Stimulated activated CD4-positive, alpha-beta T cell treated with anti-CD3 and anti-CD28 coated beads, Interleukin-2, amount 100 ng/mL, for 24 hours (primary cell): Measurements from ENCODE around the gene SCN4B.

Experiments
- DNase-seq, 2 donors: peaks; one replicate each; pipeline ENCODE4 v3.0.0-alpha.2; 2020

SCN4B gene

DNA sequence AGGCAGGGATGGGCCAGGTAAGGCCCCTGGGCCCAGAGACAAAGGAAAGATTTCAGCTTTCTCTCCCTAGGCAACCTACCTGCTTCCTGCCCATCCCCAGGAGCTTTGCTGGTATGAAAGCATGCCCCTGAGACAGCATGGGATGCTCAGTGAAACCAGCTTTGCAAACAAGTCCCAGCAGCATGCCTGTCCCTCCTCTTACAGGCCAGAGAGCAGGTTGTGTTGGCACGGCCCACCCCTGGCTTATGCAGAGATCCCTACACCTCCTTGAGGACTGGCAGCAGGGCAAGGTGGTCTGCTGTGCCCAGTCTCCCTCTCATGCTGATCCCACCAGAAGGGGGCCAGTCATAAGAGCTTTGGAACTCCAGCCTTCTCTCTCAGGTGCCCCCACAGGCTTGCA is 3.1 kb downstream of the SCN4B start:
- no peak for DNase-seq

DNA sequence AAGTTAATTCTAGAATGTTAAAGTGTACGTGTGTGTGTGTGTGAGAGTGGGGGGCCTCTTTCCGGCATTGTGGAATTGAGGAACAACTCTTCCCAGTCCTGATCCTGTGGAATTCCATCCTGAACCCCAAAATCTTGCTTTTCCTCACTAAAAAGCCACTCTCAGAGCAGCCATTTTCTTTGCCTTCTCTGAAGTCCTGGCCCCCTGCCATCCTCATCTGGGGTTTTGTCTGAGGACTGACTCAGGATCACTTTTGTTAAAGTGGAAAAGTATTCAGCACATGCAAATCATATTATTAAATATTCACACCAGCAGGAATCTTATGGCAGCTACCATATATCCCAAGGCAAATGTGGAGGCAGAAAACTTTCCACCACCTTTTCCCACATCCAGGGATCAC is 3.8 kb downstream of the SCN4B start:
- DNase-seq: no peak

DNA sequence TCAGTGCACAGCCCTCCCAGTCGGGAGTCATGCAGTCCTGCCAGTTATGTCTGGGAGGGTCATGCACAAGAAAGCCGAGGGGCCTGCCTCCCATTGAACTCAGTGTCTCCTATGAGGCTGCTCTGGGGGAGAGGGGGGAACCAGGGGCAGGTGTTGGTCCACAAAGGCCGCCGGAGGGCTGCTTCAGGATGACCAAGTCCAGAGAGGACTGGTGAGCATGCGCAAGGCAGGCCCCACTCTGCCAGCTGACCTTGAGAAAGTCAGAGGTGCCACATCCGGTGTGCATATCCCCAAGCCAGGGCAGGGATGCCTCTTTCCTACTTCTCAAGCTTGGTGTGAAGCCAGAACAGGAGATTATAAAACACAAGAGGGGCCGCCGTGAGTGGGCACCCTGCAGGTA is 4.4 kb downstream of the SCN4B start:
- no peak for DNase-seq

DNA sequence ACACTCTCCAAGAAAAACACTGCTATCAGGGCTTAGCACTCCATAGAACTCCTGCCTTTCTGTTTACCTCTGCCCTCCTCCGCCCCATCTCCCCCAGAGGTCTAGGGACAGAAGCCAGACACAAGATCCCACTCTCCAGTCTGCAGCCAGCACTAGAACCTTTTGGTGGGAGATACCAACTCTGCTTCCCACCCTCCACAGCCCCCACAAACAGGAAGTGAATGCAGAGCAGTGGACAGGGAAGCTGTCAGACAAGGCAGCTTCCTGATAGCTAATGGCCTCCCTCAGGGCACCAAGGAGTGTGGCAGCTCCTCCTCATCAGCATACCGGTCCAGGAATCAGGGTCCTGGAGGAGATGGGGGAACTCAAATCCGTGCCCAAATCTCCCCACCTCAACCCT is 5.1 kb downstream of the SCN4B start:
- DNase-seq: no peak

- no peak for DNase-seq
Measured at GRCh38 chr11:118146554-118146953, 6.1 kb downstream of the SCN4B start.

GRCh38 chr11:118145285-118146227 is 7.1 kb downstream of the SCN4B start:
- DNase-seq: peak; percentile 93 to 94

DNA sequence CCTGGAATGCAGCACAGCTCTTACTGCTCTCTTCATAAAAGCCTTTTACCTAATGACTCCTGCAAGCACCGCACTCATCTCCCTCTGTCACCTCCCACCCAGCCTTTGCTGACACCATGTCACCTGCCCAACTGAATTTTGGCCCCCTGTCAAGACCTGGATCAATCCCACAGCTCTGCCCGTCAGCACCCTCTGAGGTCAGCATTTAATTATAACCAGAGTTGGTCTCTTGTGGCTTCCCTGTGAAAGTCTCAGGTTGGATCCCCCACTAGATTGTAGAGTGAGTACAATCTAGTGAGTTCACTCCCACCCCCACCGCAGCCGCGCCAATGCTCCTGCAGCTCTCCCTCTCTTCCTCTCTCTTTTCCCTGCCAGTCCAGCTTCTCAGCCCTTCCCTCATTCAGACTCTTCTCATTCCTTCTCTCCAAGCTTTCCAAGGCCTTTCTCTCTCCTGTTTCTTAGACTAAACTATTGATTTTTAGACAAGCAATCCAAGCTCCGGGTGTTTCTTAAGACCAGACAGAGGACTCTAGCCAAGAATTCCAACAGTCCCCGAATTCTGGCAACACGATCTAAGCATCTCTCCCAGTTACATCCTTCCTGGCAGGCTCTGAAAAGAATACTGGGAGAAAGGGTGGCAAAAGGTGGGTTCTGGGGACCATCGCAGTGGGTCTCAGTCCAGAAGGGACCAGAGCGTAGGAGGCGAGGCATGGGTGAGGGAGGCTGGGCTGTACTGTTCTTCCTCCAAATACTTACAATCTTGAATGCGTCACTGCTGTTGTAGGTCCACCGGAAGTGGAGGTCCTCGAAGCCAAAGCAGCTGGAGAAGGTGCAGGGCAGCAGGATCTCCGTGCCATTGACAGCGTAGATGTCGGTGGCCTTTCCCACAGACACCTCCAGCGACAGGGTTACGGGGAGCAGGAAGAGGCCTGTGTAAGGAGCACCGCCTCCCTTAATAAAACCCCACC is 8.0 kb downstream of the SCN4B start:
- no peak for DNase-seq

DNA sequence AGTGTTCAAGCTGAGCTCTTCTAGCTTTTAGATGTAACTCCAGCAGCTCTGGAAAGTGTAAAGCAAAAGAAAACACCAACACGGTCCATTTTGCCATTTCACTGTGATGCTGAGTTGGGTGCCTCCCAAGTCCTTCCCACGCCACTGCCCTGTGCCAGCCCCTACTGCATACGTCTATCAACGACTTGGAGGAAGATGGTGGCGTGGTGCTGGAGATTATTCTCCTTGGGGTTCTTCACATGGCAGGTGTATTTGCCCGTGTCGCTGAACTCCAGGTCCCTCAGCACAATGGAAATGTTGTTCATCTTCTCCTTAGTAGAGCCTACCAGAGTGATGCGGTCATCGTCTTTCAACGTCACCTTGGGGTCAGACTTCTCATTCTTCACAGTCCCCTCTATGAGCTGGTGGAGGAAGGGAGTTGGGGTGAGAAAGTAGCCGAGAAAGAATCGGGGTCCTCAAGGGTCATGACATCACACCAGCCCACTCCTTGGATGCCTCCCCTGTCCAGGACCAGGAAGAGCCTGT is 8.9 kb downstream of the SCN4B start:
- DNase-seq: no peak

- DNase-seq: no peak
Measured at GRCh38 chr11:118142809-118143208, 9.8 kb downstream of the SCN4B start.

DNA sequence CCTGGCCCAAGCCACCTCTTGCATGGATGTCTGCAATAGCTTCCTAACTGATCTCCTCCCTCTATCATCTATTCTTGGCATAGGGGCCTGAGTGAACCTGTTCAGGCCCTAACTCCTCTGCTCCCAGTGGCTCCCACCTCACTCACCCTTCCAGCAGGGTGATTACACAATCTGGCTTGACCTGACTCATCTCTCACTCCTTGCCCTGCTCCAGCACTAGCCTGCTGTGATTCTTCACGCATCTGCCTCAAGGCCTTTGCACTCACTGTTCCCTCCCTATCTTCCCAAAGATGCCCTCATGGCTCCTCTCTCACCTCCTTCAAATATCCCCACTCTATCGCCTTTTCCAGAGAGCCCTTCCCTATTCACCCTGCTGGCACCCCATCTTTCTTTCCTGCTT is 10.5 kb downstream of the SCN4B start:
- DNase-seq: no peak

GRCh38 chr11:118139578-118139977 is 13.0 kb downstream of the SCN4B start:
- DNase-seq: no peak

- DNase-seq: no peak
Measured at GRCh38 chr11:118138839-118139420, 13.7 kb downstream of the SCN4B start.

DNA sequence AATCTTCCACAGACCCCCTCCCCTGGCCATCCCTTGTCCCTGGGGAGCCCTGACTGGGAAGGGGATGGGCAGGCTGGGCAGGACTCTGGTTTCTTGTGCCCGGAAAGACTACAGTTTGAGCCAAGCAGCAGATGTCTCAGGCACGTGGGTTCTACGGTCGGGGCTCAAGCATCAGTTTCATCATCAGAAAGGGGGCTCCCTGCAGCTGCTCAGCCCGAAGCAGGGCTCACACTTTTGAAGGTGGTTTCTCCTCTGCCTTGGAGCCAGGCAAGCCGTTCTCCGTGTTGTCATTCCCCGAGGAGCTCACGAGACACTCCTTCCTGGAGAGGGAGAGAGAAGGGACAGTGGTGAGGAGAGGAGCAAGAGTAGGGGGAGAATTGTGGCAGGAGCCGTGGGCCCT is 15.8 kb downstream of the SCN4B start:
- DNase-seq: no peak

- DNase-seq: no peak
Measured at GRCh38 chr11:118136341-118136740, 16.3 kb downstream of the SCN4B start.

- no peak for DNase-seq
Measured at GRCh38 chr11:118135796-118136165, 16.8 kb downstream of the SCN4B start.

GRCh38 chr11:118135051-118135795 is 17.4 kb downstream of the SCN4B start:
- DNase-seq: no peak

DNA sequence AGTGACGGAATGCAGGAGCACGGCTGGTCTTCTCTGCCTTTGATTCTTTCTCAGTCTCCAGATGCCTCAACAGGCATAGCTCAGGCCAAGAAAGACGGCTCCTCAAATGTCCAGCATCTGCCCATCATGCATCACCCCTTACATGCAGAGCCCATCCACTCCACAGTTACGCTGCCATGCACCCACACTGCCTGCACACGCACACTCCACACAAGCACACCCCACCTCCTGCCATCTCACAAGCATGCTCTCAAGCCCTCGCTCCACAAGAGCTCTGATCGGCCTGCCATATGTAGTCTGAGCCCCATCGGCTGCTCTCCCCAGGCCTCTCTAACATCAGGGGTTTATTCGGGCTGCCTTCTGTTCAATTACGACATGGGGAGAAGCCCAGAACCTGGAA is 18.8 kb downstream of the SCN4B start:
- no peak for DNase-seq

DNA sequence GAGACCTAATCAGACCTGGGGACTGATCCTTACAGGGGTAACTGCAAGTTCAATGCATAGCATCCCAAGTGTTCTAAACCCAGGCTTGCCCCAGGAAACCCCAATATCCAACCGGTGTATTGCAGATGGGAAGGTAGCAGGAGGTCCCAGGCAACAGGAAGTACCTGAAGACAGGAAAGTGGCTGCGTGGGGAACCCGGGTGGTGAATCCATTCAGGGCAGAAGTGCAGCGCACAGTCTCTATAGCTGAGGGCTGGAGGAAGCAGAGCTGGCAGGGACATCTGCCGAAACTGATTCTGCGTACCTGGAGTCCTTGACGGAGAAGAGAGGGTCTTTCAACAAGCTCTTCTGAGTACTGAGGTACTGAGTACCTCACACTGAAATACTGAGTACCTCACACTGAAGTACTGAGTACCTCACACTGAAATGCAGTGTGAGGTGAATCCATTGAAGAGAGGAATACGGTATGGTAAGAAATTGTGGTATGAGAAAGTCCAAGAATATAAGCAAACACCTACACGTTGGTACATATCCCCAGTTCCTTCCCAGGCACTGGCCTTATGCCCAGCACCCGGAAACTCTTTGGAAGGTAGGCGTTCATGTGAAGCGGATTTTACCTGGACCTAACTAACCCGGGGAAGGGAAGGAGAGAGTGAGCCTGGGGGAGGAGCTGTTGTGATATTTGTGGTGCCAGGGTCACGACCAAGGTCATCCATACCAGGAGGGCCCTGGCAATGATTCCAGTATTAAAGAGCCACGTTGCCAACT is 20.1 kb downstream of the SCN4B start:
- DNase-seq: no peak

DNA sequence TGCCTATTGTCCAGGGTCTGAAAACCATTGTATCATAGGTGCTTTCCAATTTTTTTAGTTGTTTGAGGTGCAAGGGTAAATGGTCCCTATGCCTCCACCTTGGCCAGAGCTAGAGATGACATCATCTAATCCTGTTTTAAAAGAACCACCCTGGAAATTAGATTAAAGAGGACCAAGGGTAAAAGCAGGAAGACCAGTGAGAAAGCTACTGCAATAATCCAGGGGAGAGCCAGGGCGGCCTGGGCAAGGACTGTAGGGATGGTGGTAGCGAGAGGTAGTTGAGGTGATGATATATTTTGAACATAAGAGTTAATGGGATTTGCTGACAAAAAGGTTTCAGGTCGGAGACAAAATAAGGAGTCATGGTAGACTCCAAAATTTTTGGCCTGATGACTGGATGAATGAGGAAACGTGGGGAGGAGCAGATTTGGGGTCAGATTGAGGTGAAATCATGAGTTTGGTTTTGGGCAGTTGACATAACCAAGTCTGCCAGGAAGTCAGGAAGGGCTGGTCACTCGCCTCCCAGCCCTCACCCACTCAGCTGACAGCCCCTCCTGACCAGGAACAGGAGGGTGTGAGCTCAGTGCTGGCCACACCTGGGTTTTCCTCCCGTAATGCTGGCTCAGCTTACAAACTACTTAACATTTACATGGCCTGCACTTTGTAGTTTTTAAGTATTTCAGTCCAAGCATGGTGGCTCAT is 23.0 kb downstream of the SCN4B start:
- DNase-seq: no peak

DNA sequence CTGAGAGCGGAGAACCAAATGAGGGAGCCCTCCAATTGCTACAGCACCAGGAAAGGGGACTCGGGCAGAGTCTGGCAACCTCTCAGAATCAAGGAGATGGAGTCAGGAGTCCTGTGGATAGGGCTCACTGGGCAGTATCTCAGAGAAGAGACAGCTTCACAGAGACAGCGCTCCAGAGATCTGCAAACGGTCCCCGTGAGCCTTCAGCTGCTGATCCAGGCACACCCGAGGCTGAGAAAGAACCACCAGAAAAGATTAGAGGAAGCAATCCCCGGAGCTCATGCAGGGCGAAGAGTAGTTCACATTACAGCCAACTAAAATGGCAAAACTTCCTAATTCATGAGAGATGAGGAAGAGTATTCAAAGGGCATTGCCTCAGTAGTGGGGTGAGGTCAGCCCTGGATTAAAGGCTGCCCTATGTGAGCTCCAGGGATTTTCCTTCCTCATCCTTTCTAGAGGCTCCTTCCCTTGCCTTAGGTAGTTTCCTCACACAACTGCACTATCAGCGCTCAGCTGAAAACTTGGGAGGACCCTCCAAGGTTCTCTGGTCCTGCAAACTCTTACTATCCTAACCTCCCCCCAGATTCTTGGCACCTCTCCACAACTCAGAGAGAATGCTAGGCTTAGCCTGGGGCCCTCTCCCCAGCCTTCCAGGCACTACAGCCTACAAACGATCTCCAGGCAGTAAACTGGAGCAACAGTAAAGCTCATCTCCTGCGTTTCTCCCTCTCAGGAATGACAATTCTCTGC is 23.7 kb downstream of the SCN4B start:
- DNase-seq: no peak
